ENCODE results near the gene XRN2.

- TF ChIP-seq CTCF (conservative IDR thresholded peaks at IDR 0.05 in 1 of 2, IDR thresholded peaks at IDR 0.05 in 1 of 2; ENCODE audit: extremely low read depth in 1 of 2, insufficient read depth in 1 of 2, low read depth in 1 of 2, low read length in 2 of 2) (no peak), EZH2 (IDR thresholded peaks at IDR 0.05; ENCODE audit: borderline replicate concordance, low read length) (no peak)
Measured at GRCh38 chr20:21286775-21287174, 16.4 kb upstream of the XRN2 start.
